Peyer's patch (tissue), 4 donors: Measurements from ENCODE around the gene MUSTN1.

Experiments used
- POLR2A ChIP-seq, 2 donors: fragments of 450-650 bp; IDR thresholded peaks; one replicate each; pipeline ENCODE4 v1.5.1; 2017; ENCODE audit warnings: antibody characterized with exemption in 2 of 2, mild to moderate bottlenecking in 2 of 2, moderate library complexity in 2 of 2
- TF ChIP-seq, protein P1 (sequence below), 6 experiments: fragments of 450-650 bp in 4 of 6; fragments of 200-600 bp in 2 of 6; sonication (generic) in 1 of 6; IDR thresholded peaks; one replicate each; pipeline ENCODE4 v1.5.1; 2017 to 2019; ENCODE audit warnings: antibody characterized with exemption in 6 of 6, mild to moderate bottlenecking in 3 of 6, moderate library complexity in 1 of 6

GRCh38 chr3:52811452-52812011 is 23.3 kb downstream of the MUSTN1 start:
- TF ChIP-seq, protein P1, sequence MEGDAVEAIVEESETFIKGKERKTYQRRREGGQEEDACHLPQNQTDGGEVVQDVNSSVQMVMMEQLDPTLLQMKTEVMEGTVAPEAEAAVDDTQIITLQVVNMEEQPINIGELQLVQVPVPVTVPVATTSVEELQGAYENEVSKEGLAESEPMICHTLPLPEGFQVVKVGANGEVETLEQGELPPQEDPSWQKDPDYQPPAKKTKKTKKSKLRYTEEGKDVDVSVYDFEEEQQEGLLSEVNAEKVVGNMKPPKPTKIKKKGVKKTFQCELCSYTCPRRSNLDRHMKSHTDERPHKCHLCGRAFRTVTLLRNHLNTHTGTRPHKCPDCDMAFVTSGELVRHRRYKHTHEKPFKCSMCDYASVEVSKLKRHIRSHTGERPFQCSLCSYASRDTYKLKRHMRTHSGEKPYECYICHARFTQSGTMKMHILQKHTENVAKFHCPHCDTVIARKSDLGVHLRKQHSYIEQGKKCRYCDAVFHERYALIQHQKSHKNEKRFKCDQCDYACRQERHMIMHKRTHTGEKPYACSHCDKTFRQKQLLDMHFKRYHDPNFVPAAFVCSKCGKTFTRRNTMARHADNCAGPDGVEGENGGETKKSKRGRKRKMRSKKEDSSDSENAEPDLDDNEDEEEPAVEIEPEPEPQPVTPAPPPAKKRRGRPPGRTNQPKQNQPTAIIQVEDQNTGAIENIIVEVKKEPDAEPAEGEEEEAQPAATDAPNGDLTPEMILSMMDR (IDR thresholded peaks at IDR 0.05): no peak
- no peak for TF ChIP-seq POLR2A (IDR thresholded peaks at IDR 0.05)
